Activated CD4-positive, alpha-beta T cell treated with anti-CD3 and anti-CD28 coated beads for 48 hours (primary cell): Measurements from ENCODE around the gene GPC6.

Experiments
- DNase-seq: peaks from one replicate; pipeline ENCODE4 v3.0.0-alpha.2; 2020

Gene GPC6

GRCh38 chr13:94234738-94235137 is 1008.1 kb downstream of the GPC6 start:
- no peak for DNase-seq

DNA sequence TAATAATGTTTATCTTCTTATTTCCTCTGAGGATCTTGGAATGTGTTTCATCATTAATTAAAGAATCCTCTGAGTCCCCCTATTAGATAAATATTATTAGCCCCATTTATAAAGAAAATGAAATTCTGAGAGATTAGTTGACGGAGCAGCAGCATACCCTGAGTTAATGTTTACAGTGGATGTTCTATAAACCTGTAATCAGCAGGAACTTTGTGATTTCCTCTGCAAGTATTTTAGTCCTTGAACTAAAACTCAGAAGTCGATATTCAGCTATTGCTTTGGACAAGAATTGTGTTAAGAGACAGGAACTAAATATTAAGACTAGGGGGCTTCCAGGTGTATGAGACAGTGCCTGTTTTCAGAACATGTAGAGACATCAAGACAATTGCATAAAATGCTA is 1009.5 kb downstream of the GPC6 start:
- no peak for DNase-seq

DNA sequence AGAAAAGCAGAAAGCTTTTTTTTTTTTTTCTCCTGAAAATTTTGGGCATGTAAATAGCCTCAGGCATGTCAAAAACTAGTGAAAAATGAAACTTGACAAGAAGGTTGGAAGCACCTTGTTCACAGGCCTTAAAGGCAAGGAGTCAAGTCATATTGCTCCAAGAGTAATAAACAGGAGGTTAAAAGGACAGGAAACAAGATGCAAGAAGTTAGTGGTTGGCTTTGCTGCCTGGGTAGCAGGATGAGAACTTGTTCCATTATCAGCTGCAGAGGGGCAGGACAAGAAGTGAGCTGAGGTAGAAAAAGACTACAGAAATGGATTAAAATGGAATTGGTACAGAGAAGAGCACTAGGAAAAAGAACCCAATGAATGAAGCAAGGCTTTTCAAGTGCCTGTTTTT is 1010.3 kb downstream of the GPC6 start:
- no peak for DNase-seq

DNA sequence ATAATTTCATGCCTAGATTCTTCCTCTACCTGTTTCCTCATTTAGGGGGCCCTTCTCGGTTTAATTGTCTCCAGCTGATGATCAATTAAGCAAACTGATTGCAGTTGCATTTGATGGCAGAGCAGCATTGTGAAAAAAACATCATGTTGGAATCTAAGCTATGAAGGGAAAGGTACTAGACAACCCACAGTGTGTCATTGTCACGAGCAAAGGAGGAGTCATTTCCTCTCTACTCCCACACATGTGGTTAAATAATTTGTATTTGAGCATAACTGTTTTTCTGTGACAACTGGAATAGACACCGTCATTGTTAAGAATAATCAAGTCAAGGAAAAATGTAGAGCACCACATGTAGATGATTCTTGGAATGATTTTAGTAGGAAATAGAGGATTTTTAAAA is 1012.5 kb downstream of the GPC6 start:
- DNase-seq, result peak; percentile 21

DNA sequence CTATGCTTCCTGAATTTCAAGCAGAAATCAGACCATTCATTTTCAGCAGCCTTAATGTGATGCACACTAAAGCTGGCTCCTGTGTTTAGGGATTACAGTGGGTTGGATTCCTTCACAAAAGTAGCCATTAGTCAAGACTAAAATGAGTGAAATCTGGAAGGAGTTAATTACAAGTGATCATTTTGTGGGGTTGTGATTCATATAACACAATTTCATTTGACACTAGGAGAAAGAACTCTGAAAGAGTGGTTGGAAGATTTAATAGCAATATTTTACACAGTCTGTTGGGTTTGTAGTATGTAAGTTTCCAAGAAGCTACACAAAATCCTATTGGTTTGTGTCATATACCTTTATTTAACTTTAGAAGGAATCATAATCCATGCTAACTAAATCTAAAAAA is 1015.9 kb downstream of the GPC6 start:
- no peak for DNase-seq

DNA sequence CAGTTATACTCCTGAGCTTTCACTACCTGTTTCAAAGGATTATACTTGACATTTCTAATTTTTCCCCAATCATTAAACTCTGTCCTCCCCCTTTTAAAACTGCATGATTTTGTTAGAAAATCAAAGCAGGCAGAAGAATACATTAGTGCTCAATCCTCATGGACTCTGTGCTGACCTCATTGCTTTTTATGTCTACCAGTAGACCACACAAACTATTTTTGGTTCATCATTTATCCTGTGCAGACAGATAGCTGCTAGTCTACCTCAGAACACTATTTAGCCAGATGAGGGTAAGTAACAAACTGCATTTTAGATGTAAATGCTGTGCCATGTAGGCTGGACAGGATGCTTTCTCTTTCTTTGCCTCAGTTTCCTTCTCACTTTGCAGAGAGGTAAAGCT is 1016.9 kb downstream of the GPC6 start:
- no peak for DNase-seq

DNA sequence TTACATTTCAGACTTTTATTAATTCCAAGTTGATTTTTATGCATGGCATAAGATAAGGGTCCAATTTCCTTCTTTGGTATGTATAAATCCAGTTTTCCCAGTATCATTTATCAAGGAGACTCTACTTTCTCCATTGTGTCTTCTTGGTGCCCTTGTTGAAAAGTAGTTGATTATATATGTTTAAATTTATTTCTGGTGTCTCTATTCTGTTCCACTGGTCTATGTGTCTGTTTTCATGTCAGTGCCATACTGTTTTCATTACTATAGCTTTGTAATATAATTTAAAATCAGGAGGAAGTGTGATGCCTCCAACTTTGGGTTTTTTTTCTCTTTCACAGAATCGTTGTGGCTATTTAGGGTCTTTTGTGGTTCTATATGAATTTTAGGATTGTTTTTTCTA is 1019.9 kb downstream of the GPC6 start:
- DNase-seq, result no peak

GRCh38 chr13:94247890-94248289 is 1021.3 kb downstream of the GPC6 start:
- no peak for DNase-seq

- DNase-seq, result no peak
These were observed 1022.0 kb downstream of the GPC6 start for GRCh38 chr13:94248454-94249228.

GRCh38 chr13:94249512-94249911 is 1022.9 kb downstream of the GPC6 start:
- no peak for DNase-seq

DNA sequence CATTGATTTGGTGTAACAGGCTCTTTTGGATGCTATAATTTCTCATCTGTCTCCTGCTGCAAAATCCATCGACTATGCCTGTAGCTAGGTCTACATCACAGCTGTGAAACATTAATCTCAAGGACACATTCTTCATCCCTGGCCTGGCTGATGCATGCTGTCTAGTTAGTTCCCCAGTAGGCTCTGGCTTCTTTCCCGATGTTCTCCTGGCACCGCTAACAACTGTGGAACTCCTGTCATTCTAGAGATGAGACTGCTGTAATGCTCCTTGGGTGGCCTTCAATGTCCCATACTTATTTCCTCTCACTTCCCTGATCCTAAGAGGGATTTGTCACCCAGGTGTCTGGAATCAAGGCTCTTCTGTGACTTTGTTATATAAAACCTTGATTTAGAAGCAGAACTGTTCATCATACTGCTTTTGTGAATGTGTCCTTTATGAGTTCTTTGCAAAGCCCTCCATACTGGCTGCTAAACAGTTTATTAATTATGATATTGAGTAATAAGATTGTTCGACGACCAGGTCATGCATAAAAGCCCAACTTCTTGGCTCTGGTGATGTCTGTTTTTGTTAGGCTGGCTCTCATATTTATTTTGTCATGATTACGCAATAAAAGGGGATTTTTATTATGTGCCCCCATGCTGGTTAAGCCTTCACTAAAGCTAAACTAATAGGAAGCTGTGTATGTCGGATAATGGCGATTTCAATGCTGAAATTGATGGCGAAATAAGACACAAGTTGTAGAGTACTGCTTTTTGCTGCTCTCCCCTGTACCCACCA is 1025.4 kb downstream of the GPC6 start:
- DNase-seq, result no peak

- no peak for DNase-seq
These were observed 1028.1 kb downstream of the GPC6 start for GRCh38 chr13:94254737-94255136.

DNA sequence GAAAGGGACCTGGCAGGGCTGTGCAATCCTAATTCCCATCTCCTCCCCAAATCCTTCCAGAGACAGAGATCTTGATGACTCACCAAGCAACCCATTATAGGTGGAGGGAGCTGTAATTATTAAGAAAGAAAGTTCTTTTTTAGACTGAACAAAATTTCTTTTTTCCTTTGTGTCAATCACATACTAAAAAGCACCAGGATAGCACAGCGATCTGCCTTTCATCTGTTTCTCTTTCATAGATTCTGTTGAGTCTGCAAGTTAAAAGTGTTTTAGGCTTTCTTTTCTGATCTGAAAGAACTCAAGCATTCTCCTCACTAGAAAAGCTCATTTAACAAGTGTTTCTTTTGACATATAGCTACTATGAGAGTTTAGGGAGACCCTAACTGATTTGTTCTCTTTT is 1030.1 kb downstream of the GPC6 start:
- no peak for DNase-seq

DNA sequence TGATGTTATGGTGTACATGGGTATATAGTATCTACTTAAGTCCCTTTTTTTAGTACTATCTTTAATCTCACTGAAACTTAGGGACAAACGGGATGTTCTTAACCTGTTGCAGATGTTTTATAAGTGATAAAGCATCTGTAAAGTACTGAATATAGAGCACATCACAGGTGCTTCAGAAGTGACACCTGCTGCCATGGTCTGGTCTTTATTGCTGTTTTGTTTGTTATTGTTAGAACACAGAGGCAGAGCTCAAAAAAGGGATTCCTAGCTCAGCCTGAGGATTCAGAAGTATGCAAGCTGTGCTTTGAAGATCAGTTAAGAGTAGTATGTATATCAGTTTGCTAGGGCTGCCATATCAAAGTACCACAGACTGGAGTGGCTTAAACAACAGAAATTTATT is 1033.4 kb downstream of the GPC6 start:
- DNase-seq, result no peak

DNA sequence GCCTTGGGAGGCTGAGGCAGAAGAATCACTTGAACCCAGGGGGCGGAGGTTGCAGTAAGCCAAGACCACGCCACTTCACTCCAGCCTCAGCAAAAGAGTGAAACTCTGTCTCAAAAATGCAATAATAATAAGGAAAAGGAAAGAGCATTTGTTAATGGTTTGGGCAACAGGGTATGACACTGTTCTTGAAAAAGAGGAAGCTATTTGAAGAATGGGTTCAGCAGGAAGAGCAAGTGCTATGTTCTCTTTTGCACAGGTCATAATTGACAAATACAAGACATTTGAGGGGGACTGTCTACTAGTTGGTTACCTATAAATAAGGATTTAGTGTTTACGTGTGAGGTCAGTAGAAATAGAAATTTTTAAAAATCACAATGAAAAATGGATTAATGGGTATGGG is 1034.6 kb downstream of the GPC6 start:
- DNase-seq, result no peak

DNA sequence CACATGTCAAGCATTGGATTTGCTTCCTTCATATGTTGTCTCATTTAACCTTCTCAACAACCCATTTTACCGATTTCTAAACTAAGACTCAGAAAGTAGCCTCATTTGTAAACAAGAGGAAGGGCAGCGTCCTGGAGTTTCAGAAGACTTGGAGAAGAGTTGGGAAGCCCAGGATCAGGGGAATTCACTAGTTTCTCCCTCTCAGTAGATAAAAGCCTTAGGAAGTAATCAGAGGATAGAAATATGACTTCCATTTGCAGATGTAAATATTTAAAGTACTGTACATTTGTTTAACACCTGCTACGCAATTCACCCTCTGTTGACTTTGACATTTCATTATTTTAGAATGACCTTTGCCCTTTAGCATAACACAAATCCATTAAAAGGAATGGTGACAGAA is 1036.4 kb downstream of the GPC6 start:
- no peak for DNase-seq

- no peak for DNase-seq
These were observed 1041.2 kb downstream of the GPC6 start for GRCh38 chr13:94267581-94268366.

DNA sequence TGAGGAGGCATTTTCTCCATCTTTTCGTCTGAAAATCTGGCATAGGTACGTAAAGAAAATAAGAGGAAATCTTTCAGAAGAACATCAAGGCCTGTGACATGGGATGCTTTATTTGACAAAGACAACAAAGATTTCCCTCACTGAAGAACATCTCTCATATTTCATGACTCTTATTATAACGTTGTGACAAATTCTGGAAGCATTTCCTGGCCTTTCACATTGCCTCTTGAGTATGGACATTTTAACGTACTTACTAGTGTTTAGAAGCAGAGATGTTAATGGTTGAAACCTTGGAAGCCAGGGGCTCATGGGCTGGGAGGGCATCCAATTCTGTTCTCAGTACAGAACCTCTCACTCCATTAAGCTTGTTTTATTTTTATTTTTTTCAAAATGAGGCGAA is 1042.1 kb downstream of the GPC6 start:
- no peak for DNase-seq

GRCh38 chr13:94269557-94269956 is 1043.0 kb downstream of the GPC6 start:
- no peak for DNase-seq

- no peak for DNase-seq
These were observed 1043.9 kb downstream of the GPC6 start for GRCh38 chr13:94270556-94270955.

GRCh38 chr13:94272038-94272437 is 1045.4 kb downstream of the GPC6 start:
- DNase-seq, result no peak

- DNase-seq, result no peak
These were observed 1053.7 kb downstream of the GPC6 start for GRCh38 chr13:94280349-94280748.

GRCh38 chr13:94280845-94281244 is 1054.2 kb downstream of the GPC6 start:
- DNase-seq, result no peak

- DNase-seq, result no peak
These were observed 1060.0 kb downstream of the GPC6 start for GRCh38 chr13:94286581-94286980.
